Measurements from ENCODE around the gene LAMB1.
A peak's percentile ranks its signal among the peaks of the same experiment; 100 is the strongest.

LAMB1 gene

DNA sequence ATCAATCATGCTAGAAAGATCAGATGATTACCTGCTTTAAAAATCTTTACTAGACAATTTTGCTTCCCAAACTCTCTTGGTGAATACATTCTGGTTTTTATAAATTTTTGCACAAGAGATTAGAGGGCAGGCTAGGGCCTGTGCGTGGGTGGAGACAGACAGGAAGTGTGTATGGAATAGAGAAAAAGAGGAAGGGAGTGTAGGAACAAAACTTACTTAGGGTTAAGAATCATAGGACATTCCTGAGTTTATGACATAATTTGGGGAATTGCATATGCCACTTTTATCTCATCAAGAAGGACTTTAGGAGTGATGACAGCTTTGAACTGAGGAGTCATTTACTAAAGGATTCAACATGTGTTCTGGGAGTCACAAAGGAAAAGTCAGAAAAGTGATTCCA, 31.3 kb downstream of the LAMB1 start:
- peaks cover 41% of the 10 kb centered on the region for H3K4me1 ChIP-seq (ENCODE audit: insufficient read depth, poor library complexity, severe bottlenecking)
- ATAC-seq (ENCODE audit: low read depth) = peak; percentile 61
- H3K27me3 ChIP-seq (ENCODE audit: insufficient read depth, poor library complexity, severe bottlenecking) = no peaks in the 10 kb centered on the region
- no peaks in the 10 kb centered on the region for H3K9me3 ChIP-seq (ENCODE audit: severe bottlenecking)
- H3K36me3 ChIP-seq (ENCODE audit: low read depth) = peaks cover 99% of the 10 kb centered on the region
- H3K4me3 ChIP-seq (ENCODE audit: severe bottlenecking) = no peak overlapping the region
- TF ChIP-seq, protein P1, sequence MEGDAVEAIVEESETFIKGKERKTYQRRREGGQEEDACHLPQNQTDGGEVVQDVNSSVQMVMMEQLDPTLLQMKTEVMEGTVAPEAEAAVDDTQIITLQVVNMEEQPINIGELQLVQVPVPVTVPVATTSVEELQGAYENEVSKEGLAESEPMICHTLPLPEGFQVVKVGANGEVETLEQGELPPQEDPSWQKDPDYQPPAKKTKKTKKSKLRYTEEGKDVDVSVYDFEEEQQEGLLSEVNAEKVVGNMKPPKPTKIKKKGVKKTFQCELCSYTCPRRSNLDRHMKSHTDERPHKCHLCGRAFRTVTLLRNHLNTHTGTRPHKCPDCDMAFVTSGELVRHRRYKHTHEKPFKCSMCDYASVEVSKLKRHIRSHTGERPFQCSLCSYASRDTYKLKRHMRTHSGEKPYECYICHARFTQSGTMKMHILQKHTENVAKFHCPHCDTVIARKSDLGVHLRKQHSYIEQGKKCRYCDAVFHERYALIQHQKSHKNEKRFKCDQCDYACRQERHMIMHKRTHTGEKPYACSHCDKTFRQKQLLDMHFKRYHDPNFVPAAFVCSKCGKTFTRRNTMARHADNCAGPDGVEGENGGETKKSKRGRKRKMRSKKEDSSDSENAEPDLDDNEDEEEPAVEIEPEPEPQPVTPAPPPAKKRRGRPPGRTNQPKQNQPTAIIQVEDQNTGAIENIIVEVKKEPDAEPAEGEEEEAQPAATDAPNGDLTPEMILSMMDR (IDR thresholded peaks at IDR 0.05; ENCODE audit: poor library complexity, severe bottlenecking) = no peak
- DNase-seq (ENCODE audit: low spot score) = no peak
- peak overlapping the region; percentile 95 for H3K27ac ChIP-seq (ENCODE audit: poor library complexity, severe bottlenecking)

DNA sequence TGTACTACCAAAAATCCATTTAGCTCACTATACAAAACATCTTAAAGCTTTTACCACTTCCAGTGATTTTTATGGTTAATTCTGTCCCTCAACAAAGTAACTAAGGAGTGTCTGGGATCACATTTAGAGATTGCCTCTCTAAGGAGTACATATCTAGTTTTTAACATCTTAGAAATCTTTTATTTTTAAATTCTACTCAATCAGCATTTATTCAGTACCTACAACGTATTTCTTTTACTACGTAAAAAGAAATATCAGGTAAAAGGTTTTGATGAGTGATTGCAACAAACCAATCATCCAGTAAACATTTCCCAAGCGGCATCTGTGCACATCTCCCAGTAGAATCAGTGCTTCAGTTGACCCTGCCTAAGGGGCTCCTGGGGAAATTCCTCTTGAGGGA, 31.9 kb downstream of the LAMB1 start:
- H3K4me3 ChIP-seq (ENCODE audit: severe bottlenecking) = no peak overlapping the region
- H3K27ac ChIP-seq (ENCODE audit: poor library complexity, severe bottlenecking) = peak overlapping the region; percentile 95
- H3K27me3 ChIP-seq (ENCODE audit: insufficient read depth, poor library complexity, severe bottlenecking) = no peaks in the 10 kb centered on the region
- TF ChIP-seq, protein P1 (IDR thresholded peaks at IDR 0.05; ENCODE audit: poor library complexity, severe bottlenecking) = no peak
- H3K36me3 ChIP-seq (ENCODE audit: low read depth) = peaks cover 100% of the 10 kb centered on the region
- DNase-seq (ENCODE audit: low spot score) (no peak), ATAC-seq (ENCODE audit: low read depth) (no peak)
- no peaks in the 10 kb centered on the region for H3K9me3 ChIP-seq (ENCODE audit: severe bottlenecking)
- peaks cover 41% of the 10 kb centered on the region for H3K4me1 ChIP-seq (ENCODE audit: insufficient read depth, poor library complexity, severe bottlenecking)

DNA sequence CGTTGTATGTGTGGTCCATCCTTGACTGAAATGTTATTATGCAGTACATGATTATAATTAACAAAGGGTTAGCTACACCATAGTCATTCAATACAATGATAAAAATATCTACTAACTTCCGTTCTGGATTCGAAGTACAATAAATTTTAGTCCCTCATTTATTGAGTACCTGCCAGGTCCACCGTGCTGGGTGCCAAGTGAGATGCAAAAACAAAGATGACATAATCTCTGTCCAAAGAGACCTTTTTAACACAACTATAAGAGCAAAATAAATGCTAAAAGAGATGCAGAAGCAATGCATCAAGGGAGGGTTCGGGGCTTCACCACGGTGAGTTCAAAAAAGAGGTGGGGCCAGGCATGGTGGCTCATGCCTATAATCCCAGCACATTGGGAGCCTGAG, 33.1 kb downstream of the LAMB1 start:
- Histone ChIP-seq H3K27me3 (ENCODE audit: insufficient read depth, poor library complexity, severe bottlenecking) (no peaks in the 10 kb centered on the region), H3K4me3 (ENCODE audit: severe bottlenecking) (no peak overlapping the region), H3K36me3 (ENCODE audit: low read depth) (peaks cover 100% of the 10 kb centered on the region), H3K27ac (ENCODE audit: poor library complexity, severe bottlenecking) (peak overlapping the region; percentile 95), H3K4me1 (ENCODE audit: insufficient read depth, poor library complexity, severe bottlenecking) (peaks cover 41% of the 10 kb centered on the region), H3K9me3 (ENCODE audit: severe bottlenecking) (no peaks in the 10 kb centered on the region)
- DNase-seq (ENCODE audit: low spot score) = no peak
- TF ChIP-seq, protein P1 (IDR thresholded peaks at IDR 0.05; ENCODE audit: poor library complexity, severe bottlenecking) = no peak
- no peak for ATAC-seq (ENCODE audit: low read depth)

DNA sequence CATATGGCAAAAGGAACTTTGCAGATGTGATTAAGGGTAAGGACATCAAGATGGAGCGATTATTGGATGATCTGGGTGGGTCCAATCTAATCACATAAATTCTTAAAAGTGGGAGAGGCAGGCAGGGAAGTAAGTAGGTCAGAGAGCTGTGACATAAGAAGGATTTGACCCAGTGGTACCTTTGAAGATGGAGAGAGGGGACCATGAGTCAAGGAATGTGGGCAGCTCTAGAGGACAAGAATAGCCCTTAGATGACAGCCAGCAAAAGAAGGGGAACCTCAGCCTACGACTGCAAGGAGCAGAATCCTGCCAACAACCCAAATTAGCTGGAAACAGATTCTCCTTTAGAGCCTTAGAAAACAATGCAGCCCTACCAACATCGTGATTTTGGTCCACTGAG, 34.5 kb downstream of the LAMB1 start:
- H3K27me3 ChIP-seq (ENCODE audit: insufficient read depth, poor library complexity, severe bottlenecking) = no peaks in the 10 kb centered on the region
- no peak overlapping the region for H3K27ac ChIP-seq (ENCODE audit: poor library complexity, severe bottlenecking)
- ATAC-seq (ENCODE audit: low read depth) = no peak
- no peak overlapping the region for H3K4me3 ChIP-seq (ENCODE audit: severe bottlenecking)
- DNase-seq (ENCODE audit: low spot score) = no peak
- H3K9me3 ChIP-seq (ENCODE audit: severe bottlenecking) = no peaks in the 10 kb centered on the region
- H3K36me3 ChIP-seq (ENCODE audit: low read depth) = peaks cover 100% of the 10 kb centered on the region
- peaks cover 28% of the 10 kb centered on the region for H3K4me1 ChIP-seq (ENCODE audit: insufficient read depth, poor library complexity, severe bottlenecking)
- TF ChIP-seq, protein P1 (IDR thresholded peaks at IDR 0.05; ENCODE audit: poor library complexity, severe bottlenecking) = no peak

DNA sequence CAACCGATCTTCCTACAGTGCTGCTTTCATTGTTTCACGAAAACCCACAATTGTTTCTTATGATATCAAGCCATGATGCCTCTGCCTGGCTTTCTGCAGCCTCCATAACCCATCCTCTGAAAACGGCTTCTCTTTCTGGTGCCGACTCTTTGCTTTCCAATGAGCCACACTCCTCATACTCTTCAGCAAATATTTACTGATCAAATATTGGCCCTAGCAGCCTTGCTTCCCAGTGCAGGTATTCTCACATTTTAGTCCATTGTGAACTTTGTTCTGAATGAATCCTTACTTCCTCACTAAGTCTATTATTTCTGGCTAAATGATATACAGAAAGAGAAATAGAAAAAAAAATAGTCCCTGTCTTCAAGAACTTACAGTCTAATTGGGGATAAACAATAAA, 35.5 kb downstream of the LAMB1 start:
- no peaks in the 10 kb centered on the region for H3K9me3 ChIP-seq (ENCODE audit: severe bottlenecking)
- TF ChIP-seq, protein P1 (IDR thresholded peaks at IDR 0.05; ENCODE audit: poor library complexity, severe bottlenecking) = no peak
- DNase-seq (ENCODE audit: low spot score) = no peak

More for the DNA sequence above, 35.5 kb downstream of the LAMB1 start:
- H3K27me3 ChIP-seq (ENCODE audit: insufficient read depth, poor library complexity, severe bottlenecking) = no peaks in the 10 kb centered on the region
- no peak overlapping the region for H3K27ac ChIP-seq (ENCODE audit: poor library complexity, severe bottlenecking)
- no peak overlapping the region for H3K4me3 ChIP-seq (ENCODE audit: severe bottlenecking)
- ATAC-seq (ENCODE audit: low read depth) = no peak
- H3K36me3 ChIP-seq (ENCODE audit: low read depth) = peaks cover 100% of the 10 kb centered on the region
- peaks cover 18% of the 10 kb centered on the region for H3K4me1 ChIP-seq (ENCODE audit: insufficient read depth, poor library complexity, severe bottlenecking)

Data from RWPE2 (cell line).